Transverse colon (tissue), 4 donors: ENCODE measurements around the gene PBX3. TPM values are rescaled to one million over a fixed set of nuclear protein-coding genes. Genes with fewer than 3 reads are reported as not detected.

Experiments
- DNase-seq: peaks from one replicate; pipeline ENCODE4 v3.0.0-alpha.2; 2019
- H3K27ac ChIP-seq, 4 donors: fragments of 200-600 bp; sonication (generic); 2 replicates each; pipeline ENCODE4 v1.5.1; 2016 to 2018; ENCODE audit warnings: inconsistent platforms in 4 of 4
- H3K27me3 ChIP-seq: fragments of 200-600 bp; sonication (generic); 2 replicates; pipeline ENCODE4 v1.5.1; 2017; ENCODE audit warnings: inconsistent platforms
- H3K36me3 ChIP-seq, 4 donors: fragments of 200-600 bp; sonication (generic); 2 replicates each; pipeline ENCODE4 v1.5.1; 2017 to 2019; ENCODE audit warnings: inconsistent platforms in 4 of 4
- H3K4me1 ChIP-seq, 4 donors: fragments of 200-600 bp; sonication (generic); 2 replicates each; pipeline ENCODE4 v1.5.1; 2017 to 2020; ENCODE audit warnings: inconsistent platforms in 4 of 4
- H3K4me3 ChIP-seq, 4 donors: fragments of 200-600 bp; sonication (generic); 1 replicate in 1 of 4; 2 replicates in 3 of 4; pipeline versions ENCODE4 v1.5.1 to v1.6.1; 2017 to 2019; ENCODE audit warnings: inconsistent platforms in 4 of 4
- H3K9me3 ChIP-seq, 2 donors: fragments of 200-600 bp; sonication (generic); 2 replicates each; pipeline ENCODE4 v1.5.1; 2017 to 2019; ENCODE audit warnings: inconsistent platforms in 2 of 2
- CTCF ChIP-seq, 5 experiments: fragments of 200-600 bp in 3 of 5; fragments of 450-650 bp in 2 of 5; sonication (generic) in 3 of 5; IDR thresholded peaks; 1 replicate in 2 of 5; 2 replicates in 3 of 5; pipeline ENCODE4 v1.5.1; 2016 to 2017; ENCODE audit warnings: antibody characterized with exemption in 5 of 5, inconsistent platforms in 3 of 5, mild to moderate bottlenecking in 2 of 5, moderate library complexity in 1 of 5
- EP300 ChIP-seq: sonication (generic); formaldehyde crosslinking; IDR thresholded peaks from one replicate; pipeline ENCODE4 v1.6.1; 2017; ENCODE audit warnings: antibody characterized with exemption, low read depth
- POLR2A ChIP-seq: fragments of 450-650 bp; IDR thresholded peaks from one replicate; pipeline ENCODE4 v1.6.1; 2016; ENCODE audit warnings: antibody characterized with exemption, mild to moderate bottlenecking, moderate library complexity
- POLR2AphosphoS5 ChIP-seq, 3 donors: sonication (generic); formaldehyde crosslinking; IDR thresholded peaks; one replicate each; pipeline ENCODE4 v1.6.1; 2016; ENCODE audit warnings: antibody characterized with exemption in 3 of 3
- WGBS, 2 donors: methylation state at CpG; one replicate each; pipeline ENCODE4 v1.1.5; 2018; ENCODE audit warnings: low coverage in 1 of 2; 5-methylcytosine and 5-hydroxymethylcytosine counted together
- in situ Hi-C, 4 donors: fragments of 200-750 bp; cut with MboI; loops; one replicate each; pipeline versions ENCODE4 v1.15.0 to v1.15.1; 2017; ENCODE audit warnings: low sequenced_read_pairs in 3 of 4, low pct_ligation_motif_present in 1 of 4, low pct_unique_long_range_greater_than_20kb in 1 of 4
- intact Hi-C: fragments of 100-400 bp; cut with DNase I; formaldehyde crosslinking; loops from one replicate; pipeline ENCODE4 v1.15.1; 2023; ENCODE audit warnings: low total_unique reads
- total RNA-seq, 4 donors: library from RNA; depleted of rRNA; stranded (reverse); fragments of >200 nt; gene quantifications; one replicate each; pipeline ENCODE4 v1.1.0, GENCODE V29; 2016

PBX3 gene
- total RNA-seq, 4 donors from 2014 or later = 16.4 to 70.3 (median 20.4) TPM

GRCh38 chr9:125752070-125752628 is 5.0 kb downstream of the PBX3 start:
- H3K4me3 ChIP-seq = peak overlapping the region in 1 of 4 donors; percentile 95
- H3K36me3 ChIP-seq = no peaks in the 10 kb centered on the region
- H3K4me1 ChIP-seq = peaks cover 0 to 40% (median 7%) of the 10 kb centered on the region in 4 donors
- intact Hi-C loops (no loop called here), in situ Hi-C loops (no loop called here)
- no peaks in the 10 kb centered on the region for H3K27me3 ChIP-seq
- WGBS, 2 donors = 41 to 43% methylated on average over 3 of the region's 3 CpGs
- no peak for DNase-seq
- no peaks in the 10 kb centered on the region for H3K9me3 ChIP-seq
- peak overlapping the region; percentile 53 to 94 (median 68) for H3K27ac ChIP-seq
- TF ChIP-seq POLR2A (no peak), CTCF (IDR thresholded peaks at IDR 0.05) (no peak), EP300 (no peak), POLR2AphosphoS5 (IDR thresholded peaks at IDR 0.05) (no peak)

- intact Hi-C loops = no loop called here
- H3K4me1 ChIP-seq = peaks cover 0 to 41% (median 7%) of the 10 kb centered on the region in 4 donors
- no peaks in the 10 kb centered on the region for H3K27me3 ChIP-seq
- no peak overlapping the region for H3K4me3 ChIP-seq
- peak overlapping the region in 2 of 4 donors; percentile 8 to 10 for H3K27ac ChIP-seq
- no peak for DNase-seq
- in situ Hi-C loops = no loop called here
- H3K36me3 ChIP-seq = no peaks in the 10 kb centered on the region
- H3K9me3 ChIP-seq = no peaks in the 10 kb centered on the region
- TF ChIP-seq POLR2A (no peak), POLR2AphosphoS5 (IDR thresholded peaks at IDR 0.05) (no peak), CTCF (IDR thresholded peaks at IDR 0.05) (no peak), EP300 (no peak)
- WGBS, 2 donors = 58% methylated on average over 2 of the region's 2 CpGs
Measured at GRCh38 chr9:125754096-125754495, 6.9 kb downstream of the PBX3 start.

GRCh38 chr9:125755340-125755739 is 8.2 kb downstream of the PBX3 start:
- Histone ChIP-seq H3K27me3 (no peaks in the 10 kb centered on the region), H3K9me3 (no peaks in the 10 kb centered on the region), H3K27ac (no peak overlapping the region), H3K4me3 (no peak overlapping the region), H3K4me1 (peaks cover 0 to 40% (median 5%) of the 10 kb centered on the region in 4 donors), H3K36me3 (no peaks in the 10 kb centered on the region)
- TF ChIP-seq POLR2A (no peak), CTCF (IDR thresholded peaks at IDR 0.05) (no peak), EP300 (no peak)
- 80 to 83% methylated on average over 1 of the region's 1 CpG for WGBS, 2 donors
- in situ Hi-C loops (no loop called here), intact Hi-C loops (no loop called here)
- DNase-seq = no peak

- in situ Hi-C loops = no loop called here
- no peaks in the 10 kb centered on the region for H3K27me3 ChIP-seq
- TF ChIP-seq POLR2A (no peak), POLR2AphosphoS5 (IDR thresholded peaks at IDR 0.05) (no peak), EP300 (no peak), CTCF (IDR thresholded peaks at IDR 0.05) (no peak)
- no peak overlapping the region for H3K27ac ChIP-seq
- H3K36me3 ChIP-seq = no peaks in the 10 kb centered on the region
- no peak overlapping the region for H3K4me3 ChIP-seq
- no peak for DNase-seq
- WGBS, 2 donors = 90 to 100% methylated on average over 1 to 4 of the region's 4 CpGs
- intact Hi-C loops = no loop called here
- no peaks in the 10 kb centered on the region for H3K9me3 ChIP-seq
- H3K4me1 ChIP-seq = peaks cover 0 to 35% (median 5%) of the 10 kb centered on the region in 4 donors
Measured at GRCh38 chr9:125756518-125756917, 9.3 kb downstream of the PBX3 start.
